ENCODE measurements around the gene SMARCC2. TPM values are rescaled to one million over a fixed set of nuclear protein-coding genes. Genes with fewer than 3 reads are reported as not detected.

Gene SMARCC2
- total and polyA plus RNA-seq, 2 of the 13 experiments (the other 11 are each of a cell fraction or from before 2014, with no cell fraction given) = 21.3 to 24.1 TPM

DNA sequence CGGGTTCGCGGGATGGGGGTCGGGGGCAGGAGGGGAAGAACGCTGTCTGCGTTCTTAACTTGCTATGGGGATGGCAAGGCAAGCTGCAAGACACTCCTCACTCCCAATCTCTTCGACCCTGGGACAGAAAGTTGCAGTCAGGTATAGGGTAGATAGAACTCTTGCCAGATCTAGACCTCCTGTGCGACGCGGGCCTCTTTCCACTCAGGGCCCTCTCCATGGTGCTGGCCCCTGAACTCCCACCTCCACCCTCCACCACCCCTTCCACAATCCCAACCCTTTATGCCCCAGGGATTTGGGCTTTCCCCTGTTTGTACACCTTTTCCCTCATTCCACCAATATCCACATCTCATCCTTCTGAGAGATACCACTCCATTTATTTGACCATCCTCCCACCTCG is 35.7 kb upstream of the SMARCC2 start:
- POLR2A ChIA-PET = no interaction called here
- FAIRE-seq (no peak), ATAC-seq (no peak), DNase-seq (ENCODE audit: low spot score) (no peak)
- no TSS peak for BruUV-seq (replicated peaks)
- Histone ChIP-seq H3K4me3 (replicated peaks in 1 of 3; ENCODE audit: insufficient read depth in 1 of 3, low read depth in 2 of 3, low read length in 3 of 3) (peak overlapping the region; percentile 68 to 79 (median 78)), H3K4me2 (ENCODE audit: low read depth, low read length) (peak overlapping the region; percentile 76), H3K27ac (ENCODE audit: extremely low read length, insufficient read depth, low read length) (no peak overlapping the region), H3K36me3 (replicated peaks in 1 of 2; ENCODE audit: control insufficient read depth in 1 of 2, insufficient read depth in 2 of 2, low read length in 2 of 2) (no peaks in the 10 kb centered on the region; a peak in 1 of 5 replicates), H3K79me2 (ENCODE audit: insufficient read depth, low read length) (peaks cover 9% of the 10 kb centered on the region), H3K4me1 (ENCODE audit: insufficient read depth, low read length) (peaks cover 46% of the 10 kb centered on the region), H3K9ac (ENCODE audit: insufficient read depth, low read depth, low read length) (peak overlapping the region; percentile 68; the same call in 1 of the 2 replicates), H4K20me1 (ENCODE audit: insufficient read depth, low read length) (no peaks in the 10 kb centered on the region), H3K9me3 (ENCODE audit: low read length) (no peaks in the 10 kb centered on the region), H3K27me3 (ENCODE audit: control insufficient read depth in 1 of 2, insufficient read depth in 2 of 2, low read length in 2 of 2) (no peaks in the 10 kb centered on the region; a peak in 1 of 5 replicates), H2AFZ (ENCODE audit: low read length) (no peak overlapping the region)
- intact Hi-C loops (cut with micrococcal nuclease; ENCODE audit: unreplicated experiment) (loop anchor here (1.0 to 5.0 kb wide), 2 partner anchors 32 kb away; partner anchors contain the start of gene ANKRD52), in situ Hi-C loops (cut with HindIII; ENCODE audit: extremely low pct_ligation_motif_present, low pct_unique_long_range_greater_than_20kb) (loop anchor here (5.0 kb wide), 1 partner anchor 32 kb away; the partner anchor contains the start of gene ANKRD52)
- 69% methylated on average over 10 of the region's 11 CpGs for WGBS (ENCODE audit: low lambda C conversion rate)
- CTCF ChIA-PET (ENCODE audit: low intra/inter-chr PET ratio, low total read pairs) = interaction anchor here (1.1 to 2.6 kb wide), 5 partner anchors 20 to 106 kb away, joined by 4 to 12 read pairs (median 4); partner anchors contain the start of gene ANKRD52
- TF ChIP-seq MIER2 (CRISPR knock-in tag; IDR thresholded peaks at IDR 0.05) = peak; percentile 83
- TF ChIP-seq ZSCAN9 (CRISPR knock-in tag; IDR thresholded peaks at IDR 0.05; ENCODE audit: borderline replicate concordance) = no peak
- peak; percentile 64 to 93 for TF ChIP-seq REST (IDR thresholded peaks at IDR 0.05; ENCODE audit: borderline replicate concordance in 1 of 2, low read depth in 1 of 2, low read length in 2 of 2)
- TF ChIP-seq, protein P1, sequence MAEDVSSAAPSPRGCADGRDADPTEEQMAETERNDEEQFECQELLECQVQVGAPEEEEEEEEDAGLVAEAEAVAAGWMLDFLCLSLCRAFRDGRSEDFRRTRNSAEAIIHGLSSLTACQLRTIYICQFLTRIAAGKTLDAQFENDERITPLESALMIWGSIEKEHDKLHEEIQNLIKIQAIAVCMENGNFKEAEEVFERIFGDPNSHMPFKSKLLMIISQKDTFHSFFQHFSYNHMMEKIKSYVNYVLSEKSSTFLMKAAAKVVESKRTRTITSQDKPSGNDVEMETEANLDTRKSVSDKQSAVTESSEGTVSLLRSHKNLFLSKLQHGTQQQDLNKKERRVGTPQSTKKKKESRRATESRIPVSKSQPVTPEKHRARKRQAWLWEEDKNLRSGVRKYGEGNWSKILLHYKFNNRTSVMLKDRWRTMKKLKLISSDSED (CRISPR knock-in tag; IDR thresholded peaks at IDR 0.05) = no peak
- TF ChIP-seq, protein P2, sequence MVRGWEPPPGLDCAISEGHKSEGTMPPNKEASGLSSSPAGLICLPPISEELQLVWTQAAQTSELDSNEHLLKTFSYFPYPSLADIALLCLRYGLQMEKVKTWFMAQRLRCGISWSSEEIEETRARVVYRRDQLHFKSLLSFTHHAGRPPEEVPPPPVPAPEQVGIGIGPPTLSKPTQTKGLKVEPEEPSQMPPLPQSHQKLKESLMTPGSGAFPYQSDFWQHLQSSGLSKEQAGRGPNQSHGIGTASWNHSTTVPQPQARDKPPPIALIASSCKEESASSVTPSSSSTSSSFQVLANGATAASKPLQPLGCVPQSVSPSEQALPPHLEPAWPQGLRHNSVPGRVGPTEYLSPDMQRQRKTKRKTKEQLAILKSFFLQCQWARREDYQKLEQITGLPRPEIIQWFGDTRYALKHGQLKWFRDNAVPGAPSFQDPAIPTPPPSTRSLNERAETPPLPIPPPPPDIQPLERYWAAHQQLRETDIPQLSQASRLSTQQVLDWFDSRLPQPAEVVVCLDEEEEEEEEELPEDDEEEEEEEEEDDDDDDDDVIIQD (CRISPR knock-in tag; IDR thresholded peaks at IDR 0.05; ENCODE audit: low read depth) = no peak
- TF ChIP-seq, protein P3, sequence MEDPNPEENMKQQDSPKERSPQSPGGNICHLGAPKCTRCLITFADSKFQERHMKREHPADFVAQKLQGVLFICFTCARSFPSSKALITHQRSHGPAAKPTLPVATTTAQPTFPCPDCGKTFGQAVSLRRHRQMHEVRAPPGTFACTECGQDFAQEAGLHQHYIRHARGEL (CRISPR knock-in tag; IDR thresholded peaks at IDR 0.05) = no peak
